Nucleus accumbens (tissue), 56 donors: ENCODE results near the gene FAM110A.
A peak's percentile ranks its signal among the peaks of the same experiment; 100 is the strongest.
"Not testable (repeated sequence)": the region's sequence is repeated elsewhere in the genome, so short reads cannot be mapped to it uniquely, and the experiment has no call there.

Experiments
- DNase-seq, 56 donors: peaks; one replicate each; lab custom pipeline; 2025; lab: John Stamatoyannopoulos, UW

FAM110A gene

DNA sequence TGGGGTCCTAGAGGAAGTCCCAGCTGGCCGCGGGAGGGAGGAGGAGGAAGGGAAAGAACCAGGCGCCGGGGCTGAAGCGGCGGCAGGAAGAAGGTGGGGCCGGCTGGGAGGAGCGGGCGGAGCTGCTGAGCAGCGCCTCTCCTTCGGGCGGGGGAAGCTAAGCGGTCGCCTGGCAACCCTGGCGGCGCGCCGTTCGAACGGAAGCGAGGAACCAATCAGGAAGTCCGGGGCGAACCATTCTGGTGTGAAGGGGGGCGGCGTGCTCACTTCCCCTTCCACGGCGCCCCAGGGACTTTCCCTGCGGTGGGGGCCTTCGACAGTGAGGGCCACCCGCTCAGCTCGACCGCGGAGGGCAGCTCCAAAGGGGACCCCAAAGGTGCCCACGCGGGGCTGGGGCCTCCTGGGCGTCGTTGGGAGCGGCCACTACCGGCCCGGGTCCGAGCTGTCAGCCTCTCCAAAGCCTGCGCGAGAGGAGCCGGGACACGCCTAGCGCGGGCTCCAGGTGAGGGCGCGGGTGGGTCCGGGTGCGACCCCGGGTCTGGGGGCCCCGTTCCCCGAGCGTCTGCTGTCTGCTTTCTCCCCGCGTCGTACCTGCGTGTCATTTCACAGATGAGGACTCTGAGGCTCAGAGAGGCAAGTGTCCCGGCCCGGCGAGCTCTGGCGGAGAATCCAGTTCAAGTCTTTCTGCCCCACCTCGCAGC, at the start of gene FAM110A:
TSS of gene FAM110A (plus strand) at position 266 of the 701 bp plus-strand sequence. CDS start 11,090 bp downstream, outside the sequence.
- peak in 55 of 56 donors; percentile 22 to 95 (median 84) for DNase-seq

DNA sequence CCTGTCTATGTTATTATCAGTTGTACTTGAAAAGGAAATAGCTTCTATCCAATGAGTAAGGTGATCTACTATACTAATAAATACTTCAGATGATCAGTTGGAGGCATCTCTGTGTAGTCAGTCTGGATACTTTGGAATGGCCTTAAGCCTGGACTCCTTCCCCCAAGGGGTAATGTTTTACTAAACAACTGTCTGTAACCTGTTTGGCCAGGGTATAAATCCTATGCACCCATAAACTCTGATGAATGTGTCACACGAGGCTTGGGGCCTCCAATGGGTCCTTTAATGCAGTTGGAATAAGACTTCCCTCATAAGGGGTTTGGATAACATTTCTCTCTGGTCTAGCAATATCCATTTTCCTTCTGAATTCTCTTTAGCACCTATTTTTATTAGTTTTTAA, 45.7 kb upstream of the FAM110A start:
- no peak for DNase-seq

DNA sequence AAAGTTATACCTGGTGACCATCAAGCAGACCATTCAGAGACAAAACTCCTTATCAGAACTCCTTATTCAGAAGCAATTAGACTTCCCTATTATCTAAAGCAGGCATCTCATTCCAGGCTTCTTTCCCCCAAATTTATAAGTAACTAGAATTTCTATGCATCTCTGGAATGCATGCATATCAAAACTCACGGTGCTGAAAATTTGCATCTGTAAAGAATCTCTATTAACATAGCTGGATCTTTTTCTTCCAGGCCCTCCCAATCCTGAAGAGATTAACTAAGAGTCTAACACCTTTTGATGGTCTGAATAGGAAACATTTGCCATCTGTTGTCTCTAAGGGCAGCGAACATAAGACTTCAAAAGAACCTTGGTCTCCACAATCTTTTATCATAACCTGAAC, 42.5 kb upstream of the FAM110A start:
- DNase-seq, result no peak

DNA sequence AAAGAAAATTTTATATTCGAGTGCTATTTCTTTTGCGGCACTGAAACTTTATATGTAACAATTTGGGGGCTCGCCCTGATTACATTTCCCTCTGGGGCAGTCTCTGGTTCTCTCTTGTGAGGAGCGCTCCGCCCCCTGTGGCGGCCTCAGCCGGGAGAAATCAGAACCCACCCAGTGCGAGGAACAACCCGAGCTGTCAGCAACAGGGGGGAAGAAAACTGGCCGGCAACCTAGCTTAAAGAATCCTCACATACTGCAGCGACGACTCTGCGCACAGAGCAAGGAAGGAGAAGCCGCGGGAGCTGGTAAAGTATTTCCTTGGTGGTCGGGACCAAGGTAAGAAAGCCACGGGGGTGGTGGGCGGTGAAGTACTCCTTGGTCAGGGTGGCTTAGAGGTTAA, 41.3 kb upstream of the FAM110A start:
- DNase-seq, result no peak

DNA sequence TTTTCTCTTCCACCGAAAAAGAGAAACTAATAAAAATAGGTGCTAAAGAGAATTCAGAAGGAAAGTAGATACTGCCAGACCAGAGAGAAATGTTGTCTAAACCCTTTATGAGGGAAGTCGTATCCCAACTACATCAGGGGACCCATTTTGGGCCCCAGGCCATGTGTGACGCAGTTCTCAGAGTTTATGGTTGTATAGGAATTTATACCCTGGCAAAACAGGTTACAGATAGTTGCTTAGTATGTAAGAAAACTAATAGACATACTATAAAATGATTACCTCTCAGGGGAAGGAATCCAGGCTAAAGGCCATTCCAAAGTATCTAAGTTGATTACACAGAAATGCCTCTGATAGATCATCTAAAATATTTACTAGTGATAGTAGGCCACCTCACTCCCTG, 36.6 kb upstream of the FAM110A start:
- DNase-seq, result no peak

DNA sequence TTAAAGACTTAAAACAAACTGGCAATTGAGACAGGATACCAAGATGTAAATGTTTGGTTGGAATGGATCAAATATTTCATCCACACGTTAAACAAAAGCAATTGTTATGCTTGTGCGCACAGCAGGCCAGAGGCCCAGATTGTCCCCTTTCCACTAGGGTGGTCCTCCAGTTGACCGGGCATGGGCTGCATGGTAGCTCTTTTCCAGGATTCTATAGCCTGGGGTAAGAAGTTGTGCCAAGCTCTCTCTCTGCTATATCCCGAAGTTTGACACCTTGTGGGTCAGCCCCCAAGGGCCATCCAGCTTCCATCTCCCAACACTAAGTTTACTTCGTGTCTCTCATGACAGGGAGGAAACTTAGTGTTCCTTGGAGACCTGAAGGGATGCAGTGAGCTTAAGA, 34.8 kb upstream of the FAM110A start:
- DNase-seq, result not testable (repeated sequence)

DNA sequence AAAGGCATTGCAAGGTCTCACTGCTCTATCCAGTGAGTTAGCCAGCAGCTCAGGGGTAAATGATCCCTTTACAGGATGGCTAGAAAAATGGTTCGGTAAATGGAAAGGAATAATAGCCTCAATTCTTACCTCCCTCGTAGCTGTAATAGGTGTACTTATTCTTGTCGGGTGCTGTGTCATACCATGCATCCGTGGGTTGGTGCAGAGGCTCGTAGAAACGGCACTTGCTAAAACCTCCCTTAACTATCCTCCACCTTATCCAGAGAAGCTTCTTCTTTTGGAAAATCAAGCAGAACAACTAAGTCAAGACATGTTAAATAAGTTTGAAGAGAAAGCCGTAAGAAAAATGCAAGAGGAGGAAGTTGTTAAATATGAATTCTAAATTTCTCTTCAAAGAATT, 33.5 kb upstream of the FAM110A start:
- peak in 1 of 56 donors; percentile 3 for DNase-seq

DNA sequence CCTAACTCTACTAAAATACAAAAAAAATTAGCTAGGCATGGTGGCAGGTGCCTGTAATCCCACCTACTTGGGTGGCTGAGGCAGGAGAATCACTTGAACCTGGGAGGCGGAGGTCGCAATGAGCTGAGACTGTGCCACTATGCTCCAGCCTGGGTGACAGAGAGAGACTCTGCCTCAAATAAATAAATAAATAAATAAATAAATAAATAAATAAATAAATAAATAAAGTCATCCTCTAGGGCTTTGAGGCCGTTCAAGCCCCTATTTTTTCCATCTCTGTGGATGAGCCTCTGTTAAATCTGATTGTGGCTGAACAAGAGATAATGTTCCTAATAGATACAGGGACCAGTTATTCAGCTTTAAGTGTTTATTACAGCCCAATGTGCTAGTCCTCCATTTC, 31.8 kb upstream of the FAM110A start:
- no peak for DNase-seq

DNA sequence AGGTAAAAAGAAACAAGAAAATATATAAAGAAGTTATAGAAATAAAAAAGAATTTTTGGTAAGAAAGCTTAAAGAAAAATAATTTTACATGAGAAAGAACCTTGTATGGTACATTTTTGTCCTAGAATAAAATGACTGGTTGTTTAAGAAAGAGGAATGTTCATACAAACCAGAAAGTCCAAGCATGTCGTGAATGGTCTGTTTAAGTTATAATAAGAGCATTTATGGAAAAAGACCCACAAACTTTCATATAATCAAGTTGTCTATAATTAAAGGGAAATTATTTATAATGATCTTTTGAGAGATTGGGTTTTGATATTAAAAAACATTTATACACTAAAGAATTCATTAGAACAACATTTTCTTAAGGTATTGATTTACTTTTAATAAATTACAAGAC, 27.8 kb upstream of the FAM110A start:
- DNase-seq, result no peak

DNA sequence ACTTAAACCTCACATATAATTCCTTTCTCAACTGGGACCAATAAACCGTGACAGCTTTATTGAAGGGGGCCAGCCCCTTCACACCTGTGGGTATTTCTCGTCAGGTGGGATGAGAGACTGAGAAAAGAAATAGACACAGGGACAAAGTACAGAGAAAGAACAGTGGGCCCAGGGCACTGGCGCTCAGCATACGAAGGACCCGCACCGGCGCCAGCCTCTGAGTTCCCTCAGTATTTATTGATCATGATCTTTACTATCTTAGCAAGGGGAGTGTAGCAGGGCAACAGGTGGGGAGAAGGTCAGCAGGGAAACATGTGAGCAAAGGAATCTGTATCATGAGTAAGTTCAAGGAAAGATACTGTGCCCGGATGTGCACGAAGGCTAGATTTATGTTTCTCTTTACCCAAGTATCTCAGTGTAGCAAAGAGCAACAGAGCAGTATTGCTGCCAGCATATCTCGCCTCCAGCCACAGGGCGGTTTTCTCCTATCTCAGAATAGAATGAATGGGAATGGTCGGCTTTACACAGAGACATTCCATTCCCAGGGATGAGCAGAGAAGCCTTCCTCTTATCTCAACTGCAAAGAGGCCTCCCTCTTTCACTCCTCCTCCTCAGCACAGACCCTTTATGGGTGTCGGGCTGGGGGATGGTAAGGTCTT, 21.6 kb upstream of the FAM110A start:
- not testable (repeated sequence) for DNase-seq

DNA sequence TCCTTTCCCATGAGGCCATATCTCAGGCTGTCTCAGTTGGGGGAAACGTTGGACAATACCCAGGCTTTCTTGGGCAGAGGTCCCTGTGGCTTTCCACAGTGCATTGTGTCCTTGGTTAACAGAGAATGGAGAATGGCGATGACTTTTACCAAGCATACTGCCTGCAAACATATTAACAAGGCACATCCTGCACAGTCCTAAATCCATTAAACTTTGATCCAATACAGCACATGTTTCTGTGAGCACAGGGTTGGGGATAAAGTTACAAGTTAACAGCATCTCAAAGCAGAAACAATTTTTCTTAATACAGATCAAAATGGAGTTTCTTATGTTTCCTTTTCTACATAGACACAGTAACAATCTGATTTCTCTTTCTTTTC, 21.1 kb upstream of the FAM110A start:
- DNase-seq, result not testable (repeated sequence)

DNA sequence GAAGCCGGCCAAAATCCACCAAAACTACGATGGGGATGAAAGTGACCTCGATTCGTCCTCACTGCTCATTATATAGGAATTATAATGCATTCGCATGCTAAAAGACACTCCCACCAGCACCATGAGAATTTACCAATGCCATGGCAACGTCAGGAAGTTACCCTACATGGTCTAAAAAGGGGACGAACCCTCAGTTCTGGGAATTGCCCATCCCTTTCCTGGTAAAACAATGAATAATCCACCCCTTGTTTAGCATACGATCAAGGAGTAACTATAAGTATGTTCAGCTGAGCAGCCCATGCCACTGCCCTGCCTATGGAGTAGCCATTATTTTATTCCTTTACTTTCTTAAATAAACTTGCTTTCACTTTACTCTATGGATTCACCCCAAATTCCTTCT, 20.1 kb upstream of the FAM110A start:
- DNase-seq, result no peak

DNA sequence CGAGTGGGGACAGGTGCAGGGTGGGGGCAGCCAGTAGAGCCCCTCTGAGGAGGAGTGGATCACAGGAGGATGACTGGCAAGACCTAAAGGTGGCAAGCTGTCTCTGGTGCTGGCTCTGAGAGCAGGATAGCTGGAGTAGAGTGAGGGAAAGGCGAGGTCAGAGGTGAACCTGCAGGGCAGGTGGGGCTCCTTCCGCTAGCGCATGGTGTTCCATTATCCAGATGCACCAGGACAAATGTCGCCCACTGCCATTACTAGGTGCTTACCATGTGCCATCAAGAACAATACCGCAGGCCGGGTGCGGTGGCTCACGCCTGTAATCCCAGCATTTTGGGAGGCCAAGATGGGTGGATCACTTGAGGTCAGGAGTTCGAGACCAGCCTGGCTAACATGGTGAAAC, 18.3 kb upstream of the FAM110A start:
- no peak for DNase-seq

DNA sequence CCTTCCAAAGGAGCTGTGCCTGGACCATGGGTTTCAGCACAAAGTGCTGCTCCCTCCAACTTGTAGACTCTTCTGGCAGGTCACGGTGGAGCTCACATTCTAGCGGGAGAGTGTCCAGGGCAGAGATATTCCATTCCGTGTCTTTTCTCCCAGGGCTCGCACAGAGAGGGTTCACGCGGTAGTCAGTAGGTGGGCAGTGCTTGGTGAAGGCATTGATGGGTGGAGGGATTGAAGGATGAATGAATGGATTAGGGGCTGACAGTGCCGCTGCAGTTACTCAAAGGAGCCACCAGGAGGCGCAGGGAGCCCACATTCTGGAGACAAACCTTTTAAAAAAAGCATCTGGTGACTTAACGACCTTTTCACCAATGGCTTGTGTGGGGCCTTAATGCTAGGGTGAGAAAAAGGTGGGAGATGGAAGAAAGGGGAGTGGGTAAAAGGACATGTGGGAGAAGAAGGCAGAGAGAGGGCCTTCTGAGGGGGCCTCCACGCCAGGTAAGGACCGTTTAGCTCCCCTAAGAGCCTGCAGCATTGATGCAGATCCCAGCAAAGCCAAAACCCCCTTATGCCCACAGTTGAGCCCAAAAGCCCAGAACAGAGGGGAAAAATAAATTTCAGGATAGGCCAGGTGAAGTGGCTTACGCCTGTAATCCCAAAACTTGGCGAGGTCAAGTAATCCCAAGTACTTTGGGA, 17.5 kb upstream of the FAM110A start:
- peak in 29 of 56 donors; percentile 2 to 74 (median 17) for DNase-seq

DNA sequence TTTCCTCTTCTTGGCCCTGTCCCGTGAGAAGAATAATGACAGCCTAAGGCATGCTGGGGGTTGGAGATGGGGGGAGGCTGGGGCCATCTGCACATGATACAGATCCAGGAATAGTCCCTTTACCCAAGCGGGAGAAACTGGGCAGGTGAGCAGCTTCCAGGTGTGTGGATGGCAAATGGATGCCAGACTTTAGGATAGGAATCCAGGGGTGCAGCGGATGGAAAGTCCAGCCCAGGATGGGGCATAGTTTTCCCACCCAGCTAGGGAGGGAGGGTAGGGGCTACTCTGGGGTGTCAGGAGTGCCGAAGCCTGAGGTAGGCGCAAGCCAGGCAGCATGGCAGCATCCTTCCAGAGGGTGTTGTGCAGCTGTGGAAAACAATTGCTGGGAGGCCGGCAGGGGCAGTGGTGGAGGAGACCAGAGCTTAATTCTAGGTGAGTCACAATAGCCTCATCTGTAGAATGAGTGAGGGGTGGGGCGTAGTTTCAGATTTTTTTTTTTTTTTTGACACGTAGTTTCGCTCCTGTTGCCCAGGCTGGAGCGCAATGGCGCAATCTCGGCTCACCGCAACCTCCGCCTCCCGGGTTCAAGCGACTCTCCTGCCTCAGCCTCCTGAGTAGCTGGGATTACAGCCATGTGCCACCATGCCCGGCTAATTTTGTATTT, 15.4 kb upstream of the FAM110A start:
- DNase-seq, result no peak

DNA sequence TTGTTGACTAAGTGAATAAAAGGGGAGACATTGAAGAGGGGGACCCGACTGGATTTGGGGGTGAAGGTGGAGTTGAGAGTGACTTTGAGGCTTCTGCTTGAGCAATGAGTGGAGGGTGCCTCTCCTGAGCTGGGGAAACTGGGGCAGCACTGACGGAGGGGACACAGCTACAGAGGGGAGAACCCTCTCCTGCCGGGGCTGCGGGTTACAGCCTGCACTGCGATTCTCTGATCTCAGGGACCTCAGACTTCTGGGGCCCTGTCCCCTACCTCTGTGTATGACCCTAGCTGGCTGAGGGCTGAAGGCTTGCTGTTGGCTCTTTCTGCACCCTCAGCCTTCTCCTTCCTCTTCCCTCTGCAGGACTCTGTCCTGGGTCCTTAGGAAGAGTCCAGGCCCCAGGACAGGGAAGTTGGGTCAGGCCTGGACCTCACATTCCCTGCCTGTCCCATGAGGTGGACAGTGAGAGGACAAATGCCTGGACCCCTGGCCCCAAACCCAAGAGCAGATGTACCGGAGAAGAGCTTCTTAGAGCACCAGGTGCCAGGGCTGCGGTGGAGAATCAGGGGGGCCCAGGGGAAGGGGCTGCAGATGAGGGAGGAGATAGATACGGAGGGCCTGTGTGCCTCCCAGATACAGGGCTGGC, 13.7 kb upstream of the FAM110A start:
- no peak for DNase-seq

DNA sequence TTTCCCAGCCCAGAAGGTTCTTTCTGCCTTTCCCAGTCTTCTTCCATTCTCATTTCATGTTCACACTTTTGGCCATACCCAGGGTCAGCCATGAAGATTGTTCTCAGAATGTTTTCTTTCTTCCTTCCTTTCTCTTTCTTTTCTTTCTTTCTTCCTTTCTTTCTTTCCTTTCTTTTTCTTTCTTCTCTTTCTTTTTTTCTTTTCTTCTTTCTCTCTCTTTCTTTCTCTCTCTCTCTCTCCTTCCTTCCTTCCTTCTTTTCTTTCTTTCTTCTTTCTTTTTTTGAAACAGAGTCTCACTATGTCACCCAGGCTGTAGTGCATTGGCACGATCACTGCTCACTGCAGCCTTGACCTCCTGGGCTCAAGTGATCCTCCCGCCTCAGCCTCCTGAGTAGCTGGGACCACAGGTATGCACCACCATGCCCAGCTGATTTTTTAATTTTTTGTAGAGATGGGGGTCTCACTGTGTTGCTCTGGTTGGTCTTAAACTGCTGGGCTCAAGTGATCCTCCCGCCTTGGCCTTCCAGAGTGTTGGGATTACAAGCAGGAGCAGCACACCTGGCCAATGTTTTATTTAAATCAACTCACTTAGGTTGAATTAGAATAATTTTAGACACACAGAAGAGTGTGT, 13.1 kb upstream of the FAM110A start:
- no peak for DNase-seq

DNA sequence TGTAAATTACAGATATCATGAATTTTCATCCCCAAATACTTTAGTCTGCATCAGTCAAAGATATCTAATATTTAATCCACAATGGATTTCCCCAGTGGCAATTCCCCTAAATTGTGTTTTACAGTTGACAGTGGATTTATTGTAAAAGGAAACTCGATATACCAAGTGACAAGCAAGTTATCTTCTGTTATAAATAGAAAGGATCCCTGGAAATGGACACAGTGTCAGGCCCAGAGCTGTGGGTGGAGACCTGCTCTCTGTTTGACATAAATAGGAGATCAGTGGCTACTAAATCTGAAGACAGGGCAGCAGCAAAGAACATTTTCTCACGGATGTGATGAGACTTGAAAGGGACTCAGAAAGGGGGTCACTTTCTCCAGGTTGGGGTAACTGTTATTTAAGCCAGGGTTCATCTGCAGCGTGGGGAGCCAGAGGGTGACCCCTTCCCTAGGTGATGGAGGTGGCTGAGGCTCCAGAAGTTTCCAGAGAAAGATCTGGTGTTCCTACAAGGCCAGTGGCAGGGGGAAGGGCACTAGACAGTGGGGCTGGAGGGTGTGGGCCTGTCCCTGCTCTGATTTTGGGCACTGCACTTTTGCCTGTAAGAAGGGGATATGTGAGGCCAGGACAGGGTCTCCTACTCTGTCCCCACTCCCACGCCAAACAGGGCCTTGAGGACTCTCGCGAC, 12.3 kb upstream of the FAM110A start:
- no peak for DNase-seq

DNA sequence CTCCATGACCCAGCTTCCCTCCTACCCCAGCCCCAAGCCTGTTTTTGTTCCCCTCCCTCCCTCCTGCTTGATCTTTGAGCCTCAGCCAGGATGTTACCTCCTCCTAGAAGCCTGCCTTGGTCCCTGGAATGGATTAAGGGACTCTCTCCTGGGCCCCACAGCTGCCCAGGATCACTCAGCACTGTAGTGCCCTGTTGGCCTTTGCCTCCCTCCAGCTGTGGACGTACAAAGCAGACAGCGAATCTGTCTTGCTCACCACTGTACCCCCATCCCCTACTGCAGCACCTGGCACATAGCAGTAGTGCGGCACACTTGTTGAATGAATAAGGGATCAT, 11.8 kb upstream of the FAM110A start:
- DNase-seq, result no peak
